Ascending aorta (tissue), 2 donors: Measurements from ENCODE around the gene RELB. TPM values are rescaled to one million over a fixed set of nuclear protein-coding genes. Genes with fewer than 3 reads are reported as not detected.

Experiments
- DNase-seq, 2 donors: peaks; one replicate each; pipeline ENCODE4 v3.0.0-alpha.2; 2019; ENCODE audit warnings: low spot score in 2 of 2
- H3K27ac ChIP-seq, 2 donors: fragments of 200-600 bp; sonication (generic); one replicate each; pipeline ENCODE4 v1.5.1; 2016 to 2017; ENCODE audit warnings: mild to moderate bottlenecking in 1 of 2
- H3K27me3 ChIP-seq: fragments of 200-600 bp; sonication (generic); one replicate; pipeline ENCODE4 v1.5.1; 2017
- H3K36me3 ChIP-seq, 2 donors: fragments of 200-600 bp; sonication (generic); one replicate each; pipeline ENCODE4 v1.5.1; 2016
- H3K4me1 ChIP-seq, 2 donors: fragments of 200-600 bp; sonication (generic); one replicate each; pipeline ENCODE4 v1.5.1; 2016 to 2017; ENCODE audit warnings: mild to moderate bottlenecking in 1 of 2
- H3K4me3 ChIP-seq, 2 donors: fragments of 200-600 bp; sonication (generic); one replicate each; pipeline ENCODE4 v1.5.1; 2016 to 2017; ENCODE audit warnings: mild to moderate bottlenecking in 1 of 2
- H3K9me3 ChIP-seq, 2 donors: fragments of 200-600 bp; sonication (generic); one replicate each; pipeline ENCODE4 v1.5.1; 2016
- CTCF ChIP-seq, 3 experiments: fragments of 200-600 bp in 2 of 3; fragments of 450-650 bp in 1 of 3; sonication (generic) in 2 of 3; IDR thresholded peaks; one replicate each; pipeline ENCODE4 v1.5.1; 2016 to 2019; ENCODE audit warnings: antibody characterized with exemption in 3 of 3, mild to moderate bottlenecking in 1 of 3, moderate library complexity in 1 of 3
- intact Hi-C: fragments of 100-400 bp; cut with DNase I; formaldehyde crosslinking; loops from one replicate; pipeline ENCODE4 v1.15.1; 2023
- total RNA-seq: library from RNA; depleted of rRNA; stranded (reverse); fragments of >200 nt; gene quantifications from one replicate; pipeline ENCODE4 v1.1.0, GENCODE V29; 2016

RELB gene
- total RNA-seq, 1 donor from 2014 or later: 8.7 TPM

- intact Hi-C loops: loop anchor here (5.0 kb wide), 1 partner anchor 220 kb away; the partner anchor contains the start of genes BLOC1S3 and TRAPPC6A
- Histone ChIP-seq H3K27me3 (no peaks in the 10 kb centered on the region), H3K4me1 (peaks cover 5 to 23% of the 10 kb centered on the region in 2 donors), H3K4me3 (no peak overlapping the region), H3K9me3 (no peaks in the 10 kb centered on the region), H3K27ac (no peak overlapping the region), H3K36me3 (peaks cover 10 to 13% of the 10 kb centered on the region in 2 donors)
- no peak for DNase-seq
- no peak for TF ChIP-seq CTCF (IDR thresholded peaks at IDR 0.05)
Measured at GRCh38 chr19:44957526-44957925, 43.7 kb upstream of the RELB start.

- Histone ChIP-seq H3K27ac (no peak overlapping the region), H3K36me3 (peaks cover 13 to 17% of the 10 kb centered on the region in 2 donors), H3K4me3 (no peak overlapping the region), H3K4me1 (peaks cover 5 to 23% of the 10 kb centered on the region in 2 donors), H3K27me3 (no peaks in the 10 kb centered on the region), H3K9me3 (no peaks in the 10 kb centered on the region)
- no peak for DNase-seq
- no peak for TF ChIP-seq CTCF (IDR thresholded peaks at IDR 0.05)
- intact Hi-C loops: loop anchor here (5.0 kb wide), 1 partner anchor 219 kb away; the partner anchor contains the start of genes BLOC1S3 and TRAPPC6A
Measured at GRCh38 chr19:44958090-44958489, 43.2 kb upstream of the RELB start.

GRCh38 chr19:44959691-44960090 is 41.6 kb upstream of the RELB start:
- no peak for TF ChIP-seq CTCF (IDR thresholded peaks at IDR 0.05)
- H3K36me3 ChIP-seq: peaks cover 24 to 30% of the 10 kb centered on the region in 2 donors
- no peak for DNase-seq
- no peaks in the 10 kb centered on the region for H3K27me3 ChIP-seq
- no peak overlapping the region for H3K4me3 ChIP-seq
- H3K4me1 ChIP-seq: peaks cover 5 to 14% of the 10 kb centered on the region in 2 donors
- intact Hi-C loops: loop anchor here (5.0 kb wide), 1 partner anchor 218 kb away; the partner anchor contains the start of genes BLOC1S3 and TRAPPC6A
- no peak overlapping the region for H3K27ac ChIP-seq
- no peaks in the 10 kb centered on the region for H3K9me3 ChIP-seq

GRCh38 chr19:44960906-44961728 is 40.1 kb upstream of the RELB start:
- DNase-seq: no peak
- intact Hi-C loops: no loop called here
- no peak for TF ChIP-seq CTCF (IDR thresholded peaks at IDR 0.05)
- no peaks in the 10 kb centered on the region for H3K9me3 ChIP-seq
- H3K36me3 ChIP-seq: peaks cover 33 to 43% of the 10 kb centered on the region in 2 donors
- no peak overlapping the region for H3K4me3 ChIP-seq
- H3K27me3 ChIP-seq: no peaks in the 10 kb centered on the region
- H3K4me1 ChIP-seq: peaks cover 3 to 11% of the 10 kb centered on the region in 2 donors
- no peak overlapping the region for H3K27ac ChIP-seq

DNA sequence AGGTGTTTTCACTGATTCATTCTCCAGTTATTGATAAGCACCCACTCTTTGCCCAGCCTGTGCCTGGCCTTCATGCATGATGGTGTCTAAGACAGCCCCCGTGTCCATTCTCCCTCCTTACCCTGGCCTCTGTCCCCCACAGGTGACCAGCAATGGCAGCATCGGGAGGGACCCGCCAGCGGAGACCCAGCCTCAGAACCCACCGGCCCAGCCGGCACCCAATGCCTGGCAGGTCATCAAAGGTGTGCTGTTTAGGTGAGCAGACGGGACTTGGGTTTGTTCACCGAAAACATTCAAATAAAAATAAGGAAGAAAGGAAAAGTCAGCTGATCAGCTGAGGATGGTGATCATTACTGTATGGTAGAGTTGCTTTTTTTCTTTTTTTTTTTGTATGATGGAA is 39.4 kb upstream of the RELB start:
- intact Hi-C loops: no loop called here
- Histone ChIP-seq H3K4me3 (no peak overlapping the region), H3K9me3 (no peaks in the 10 kb centered on the region), H3K27ac (no peak overlapping the region), H3K4me1 (peaks cover 0 to 4% of the 10 kb centered on the region in 2 donors), H3K36me3 (peaks cover 34 to 48% of the 10 kb centered on the region in 2 donors), H3K27me3 (no peaks in the 10 kb centered on the region)
- DNase-seq: no peak
- TF ChIP-seq CTCF (IDR thresholded peaks at IDR 0.05): no peak
